ACC112 (cell line): Measurements from ENCODE around the gene JMJD8.

Experiments used
- H2AFZ ChIP-seq: fragments of 200-600 bp; sonication (generic); one replicate; pipeline ENCODE4 v1.6.0; 2017; ENCODE audit warnings: antibody characterized with exemption, low read length; ENCODE audit not compliant: unreplicated experiment
- H3K27ac ChIP-seq: fragments of 200-600 bp; sonication (generic); 2 replicates; pipeline ENCODE4 v1.5.1; 2014; ENCODE audit warnings: low read depth, mild to moderate bottlenecking, antibody characterized with exemption, low read length, moderate library complexity
- H3K27me3 ChIP-seq: fragments of 200-600 bp; sonication (generic); 2 replicates; pipeline ENCODE4 v1.6.1; 2014; ENCODE audit warnings: mild to moderate bottlenecking, antibody characterized with exemption, low read length, moderate library complexity, mixed read lengths; ENCODE audit not compliant: insufficient read depth
- H3K36me3 ChIP-seq: fragments of 200-600 bp; sonication (generic); 2 replicates; pipeline ENCODE4 v1.6.1; 2016; ENCODE audit warnings: mild to moderate bottlenecking, antibody characterized with exemption, low read length, moderate library complexity, mixed read lengths; ENCODE audit not compliant: insufficient read depth
- H3K4me1 ChIP-seq: fragments of 200-600 bp; sonication (generic); one replicate; pipeline ENCODE4 v1.6.1; 2016; ENCODE audit warnings: low read length, mixed read lengths; ENCODE audit not compliant: insufficient read depth, unreplicated experiment, control insufficient read depth
- H3K4me3 ChIP-seq: fragments of 200-600 bp; sonication (generic); 2 replicates; pipeline ENCODE4 v1.5.1; 2014; ENCODE audit warnings: mild to moderate bottlenecking, low read depth, low read length
- H3K79me2 ChIP-seq: fragments of 200-600 bp; sonication (generic); one replicate; pipeline ENCODE4 v1.6.0; 2016; ENCODE audit warnings: low read length; ENCODE audit not compliant: control insufficient read depth, unreplicated experiment, insufficient read depth

JMJD8 gene

DNA sequence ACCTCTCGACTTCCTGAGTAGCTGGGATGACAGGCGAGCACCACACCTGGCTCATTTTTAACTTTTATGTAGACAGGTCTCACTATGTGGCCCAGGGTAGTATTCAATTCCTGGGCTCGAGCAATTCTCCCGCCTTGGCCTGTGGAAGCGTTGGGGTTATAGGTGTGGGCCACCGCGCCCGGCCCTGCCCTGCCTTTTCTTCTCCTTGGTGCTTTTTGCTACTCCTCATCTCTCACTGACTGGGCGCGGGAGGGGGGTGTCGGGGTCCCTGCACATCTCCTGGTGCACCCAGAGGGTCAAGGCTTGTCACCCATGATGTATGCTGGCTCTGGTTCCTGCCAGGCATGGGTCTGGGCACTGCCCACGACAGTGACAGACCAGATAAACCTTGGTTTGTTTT is 39.6 kb downstream of the JMJD8 start:
- Histone ChIP-seq H3K36me3 (no peaks in the 10 kb centered on the region), H3K79me2 (peaks cover 12% of the 10 kb centered on the region), H3K27me3 (no peaks in the 10 kb centered on the region), H2AFZ (no peak overlapping the region), H3K27ac (no peak overlapping the region), H3K4me1 (peaks cover 17% of the 10 kb centered on the region), H3K4me3 (no peak overlapping the region)

DNA sequence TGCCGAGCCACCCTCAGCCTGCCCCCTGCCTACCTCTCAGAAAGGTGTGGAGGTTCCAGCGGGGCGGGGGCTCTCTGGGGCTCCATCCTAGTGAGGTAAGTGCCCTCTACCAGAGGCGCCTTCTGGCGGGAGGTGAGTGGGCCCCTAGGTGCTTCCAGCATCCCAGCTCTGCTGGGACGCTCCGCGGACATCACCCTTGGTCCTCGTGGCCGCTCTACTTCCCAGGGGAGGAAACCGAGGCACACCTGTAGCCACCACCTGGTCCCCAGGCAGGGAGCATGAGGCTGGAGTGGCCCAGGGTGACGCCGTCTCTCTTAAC is 41.1 kb downstream of the JMJD8 start:
- peak overlapping the region; percentile 83 for H3K4me3 ChIP-seq
- H3K36me3 ChIP-seq: no peaks in the 10 kb centered on the region
- H3K4me1 ChIP-seq: peaks cover 17% of the 10 kb centered on the region
- no peaks in the 10 kb centered on the region for H3K27me3 ChIP-seq
- no peak overlapping the region for H2AFZ ChIP-seq
- H3K27ac ChIP-seq: no peak overlapping the region
- peaks cover 12% of the 10 kb centered on the region for H3K79me2 ChIP-seq

- Histone ChIP-seq H3K36me3 (no peaks in the 10 kb centered on the region), H3K4me3 (peak overlapping the region; percentile 83), H3K27me3 (no peaks in the 10 kb centered on the region), H3K4me1 (peaks cover 14% of the 10 kb centered on the region), H3K27ac (no peak overlapping the region), H3K79me2 (peaks cover 12% of the 10 kb centered on the region), H2AFZ (peak overlapping the region; percentile 21)
Measured at GRCh38 chr16:642189-643049, 41.7 kb downstream of the JMJD8 start.

DNA sequence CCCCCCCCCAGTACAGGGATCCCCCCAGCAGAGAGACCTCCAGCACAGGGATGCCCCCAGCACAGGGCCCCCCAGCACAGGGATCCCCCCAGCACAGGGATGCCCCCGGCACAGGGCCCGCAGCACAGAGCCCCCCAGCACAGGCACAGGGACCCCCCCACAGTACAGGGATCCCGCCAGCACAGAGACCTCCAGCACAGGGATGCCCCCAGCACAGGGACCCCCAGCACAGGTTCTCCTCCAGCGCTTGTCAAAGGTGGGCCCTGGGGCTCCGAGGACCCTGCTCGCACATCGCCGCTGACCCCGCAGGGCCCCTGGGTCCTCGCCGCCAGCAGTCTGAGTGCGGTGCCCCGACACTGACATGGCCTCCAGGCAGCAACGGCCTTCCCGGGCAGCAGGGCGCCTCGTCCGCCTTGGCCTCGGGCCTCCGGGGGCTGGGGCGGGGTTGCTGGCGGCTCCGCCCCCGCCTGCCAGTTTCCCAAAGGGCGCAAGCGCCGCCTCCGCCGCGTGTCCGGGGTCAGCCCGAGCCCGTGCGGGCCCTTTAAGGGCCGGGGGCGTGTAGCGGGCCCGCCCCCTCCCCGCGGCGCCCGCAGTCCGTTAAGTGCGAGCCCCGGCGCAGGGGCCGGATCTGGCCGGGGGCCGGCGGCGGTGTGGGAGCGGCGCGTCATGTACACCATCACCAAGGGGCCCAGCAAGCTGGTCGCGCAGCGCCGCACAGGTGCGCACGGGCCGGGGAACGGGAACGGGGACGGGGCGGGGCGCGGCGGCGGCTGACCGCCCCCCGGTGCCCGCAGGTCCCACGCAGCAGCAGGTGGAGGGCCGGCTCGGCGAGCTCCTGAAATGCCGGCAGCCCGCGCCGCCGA is 42.6 kb downstream of the JMJD8 start, which contains the start of gene MCRIP2:
TSS of gene MCRIP2 (plus strand) at position 503 of the 863 bp plus-strand sequence. CDS start at position 667, 164 bp downstream.
- H3K27me3 ChIP-seq: no peaks in the 10 kb centered on the region

DNA sequence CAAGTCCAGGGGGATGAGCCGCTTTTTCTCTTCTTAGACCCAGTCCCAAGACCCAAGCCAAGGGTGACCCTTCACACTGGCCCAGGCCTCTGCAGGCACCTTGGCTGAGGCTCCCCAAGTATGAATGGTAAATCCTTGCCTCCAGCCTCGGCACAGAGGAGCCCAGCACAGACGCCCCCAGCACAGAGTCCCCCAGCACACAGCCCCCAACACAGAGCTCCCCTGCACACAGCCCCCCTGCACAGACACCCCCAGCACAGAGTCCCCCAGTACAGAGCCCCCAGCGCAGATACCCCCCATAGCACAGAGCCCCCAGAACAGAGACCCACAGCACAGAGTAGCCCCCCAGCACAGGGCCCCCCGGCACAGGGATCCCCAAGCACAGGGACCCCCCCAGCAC is 43.5 kb downstream of the JMJD8 start:
- no peaks in the 10 kb centered on the region for H3K36me3 ChIP-seq
- peaks cover 8% of the 10 kb centered on the region for H3K4me1 ChIP-seq
- H3K79me2 ChIP-seq: peaks cover 12% of the 10 kb centered on the region
- H3K4me3 ChIP-seq: peak overlapping the region; percentile 83; the same call in 1 of the 2 replicates
- no peak overlapping the region for H2AFZ ChIP-seq
- H3K27ac ChIP-seq: no peak overlapping the region
- H3K27me3 ChIP-seq: no peaks in the 10 kb centered on the region

More for the DNA sequence above, 42.6 kb downstream of the JMJD8 start, which contains the start of gene MCRIP2:
- no peaks in the 10 kb centered on the region for H3K36me3 ChIP-seq
- peak within 1 kb of the TSS; percentile 21 for H2AFZ ChIP-seq
- peak within 1 kb of the TSS; percentile 83 for H3K4me3 ChIP-seq
- peaks cover 12% of the 10 kb centered on the region for H3K79me2 ChIP-seq
- peaks cover 15% of the 10 kb centered on the region for H3K4me1 ChIP-seq
- H3K27ac ChIP-seq: no peak within 1 kb of the TSS

DNA sequence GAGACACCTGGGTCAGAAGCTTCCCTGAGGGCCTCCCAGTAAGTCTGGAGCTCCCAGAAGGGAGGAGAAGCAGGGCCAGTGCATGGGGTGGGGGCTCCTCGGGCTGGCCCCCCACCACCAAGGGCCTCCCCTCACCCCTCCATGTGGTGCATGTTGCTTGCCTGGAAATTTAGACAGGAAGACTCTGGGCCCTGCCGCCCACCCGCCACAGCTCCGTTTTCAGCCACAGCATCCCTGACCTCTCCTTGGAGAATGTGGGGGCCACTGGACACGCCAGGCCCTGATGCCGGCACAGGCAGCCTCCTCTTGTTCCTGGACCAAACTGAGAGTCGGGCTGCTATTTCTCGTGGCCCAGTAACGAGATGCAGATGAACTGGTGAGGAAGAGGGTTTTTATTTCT is 45.3 kb downstream of the JMJD8 start:
- peaks cover 9% of the 10 kb centered on the region for H3K4me1 ChIP-seq
- H3K36me3 ChIP-seq: no peaks in the 10 kb centered on the region
- no peak overlapping the region for H3K27ac ChIP-seq
- peaks cover 19% of the 10 kb centered on the region for H3K79me2 ChIP-seq
- no peak overlapping the region for H2AFZ ChIP-seq
- no peak overlapping the region for H3K4me3 ChIP-seq
- no peaks in the 10 kb centered on the region for H3K27me3 ChIP-seq

DNA sequence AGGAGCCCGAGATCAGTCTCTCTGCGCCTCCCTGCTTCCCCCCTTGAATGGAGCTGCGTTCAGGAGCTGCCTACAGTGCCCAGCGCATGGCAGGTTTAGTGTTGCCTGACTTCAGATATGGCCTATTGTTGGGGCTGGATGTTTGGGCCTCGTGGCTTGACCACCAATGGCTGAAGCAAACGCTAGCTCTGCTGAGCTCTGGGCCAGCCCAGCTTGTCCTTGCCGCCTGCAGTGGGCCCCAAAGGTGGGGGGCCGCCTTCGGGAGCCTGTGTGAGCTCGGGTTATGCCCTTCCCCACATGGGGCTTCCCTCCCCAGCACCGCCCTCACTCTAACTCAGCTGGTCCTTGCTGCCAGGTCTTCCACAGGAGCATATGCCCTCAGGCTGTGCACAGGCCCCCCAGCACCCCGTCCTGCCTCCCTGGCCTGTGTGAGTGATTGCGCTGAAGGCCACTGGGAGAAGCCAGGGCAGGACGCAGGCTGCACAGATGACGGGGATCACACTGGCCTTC is 46.0 kb downstream of the JMJD8 start:
- H3K4me3 ChIP-seq: no peak overlapping the region
- no peaks in the 10 kb centered on the region for H3K27me3 ChIP-seq
- no peak overlapping the region for H2AFZ ChIP-seq
- H3K4me1 ChIP-seq: peaks cover 9% of the 10 kb centered on the region
- H3K27ac ChIP-seq: no peak overlapping the region
- H3K79me2 ChIP-seq: peaks cover 17% of the 10 kb centered on the region
- H3K36me3 ChIP-seq: peaks cover under 1% of the 10 kb centered on the region; the same call in 1 of the 2 replicates

GRCh38 chr16:637081-638018 is 46.8 kb downstream of the JMJD8 start:
- peak overlapping the region; percentile 93 for H3K4me3 ChIP-seq
- H3K27ac ChIP-seq: peak overlapping the region; percentile 87
- H3K27me3 ChIP-seq: no peaks in the 10 kb centered on the region
- peak overlapping the region; percentile 79 for H2AFZ ChIP-seq
- H3K79me2 ChIP-seq: peaks cover 11% of the 10 kb centered on the region
- peaks cover 3% of the 10 kb centered on the region; the same call in 1 of the 2 replicates for H3K36me3 ChIP-seq
- H3K4me1 ChIP-seq: peaks cover 9% of the 10 kb centered on the region

- peak within 1 kb of the TSS; percentile 79 for H2AFZ ChIP-seq
- no peaks in the 10 kb centered on the region for H3K27me3 ChIP-seq
- peak within 1 kb of the TSS; percentile 87 for H3K27ac ChIP-seq
- peak within 1 kb of the TSS; percentile 93 for H3K4me3 ChIP-seq
- H3K36me3 ChIP-seq: peaks cover 3% of the 10 kb centered on the region; the same call in 1 of the 2 replicates
- peaks cover 10% of the 10 kb centered on the region for H3K79me2 ChIP-seq
- H3K4me1 ChIP-seq: peaks cover 9% of the 10 kb centered on the region
Measured at GRCh38 chr16:636206-637080, 47.7 kb downstream of the JMJD8 start, which contains the start of gene METTL26. TSS of gene METTL26 (minus strand) at chr16:636305. CDS start at chr16:636290, 15 bp downstream.
